Measurements from ENCODE around the gene PHC2. TPM values are rescaled to one million over a fixed set of nuclear protein-coding genes. Genes with fewer than 3 reads are reported as not detected.
A peak's percentile ranks its signal among the peaks of the same experiment; 100 is the strongest.

Gene PHC2
- total RNA-seq, 1 donor from 2014 or later: 155 TPM

GRCh38 chr1:33418811-33419210 lies 12.1 kb downstream of the PHC2 start:
- peaks cover 23% of the 10 kb centered on the region for H3K9me3 Mint-ChIP-seq
- TF ChIP-seq, protein P1, sequence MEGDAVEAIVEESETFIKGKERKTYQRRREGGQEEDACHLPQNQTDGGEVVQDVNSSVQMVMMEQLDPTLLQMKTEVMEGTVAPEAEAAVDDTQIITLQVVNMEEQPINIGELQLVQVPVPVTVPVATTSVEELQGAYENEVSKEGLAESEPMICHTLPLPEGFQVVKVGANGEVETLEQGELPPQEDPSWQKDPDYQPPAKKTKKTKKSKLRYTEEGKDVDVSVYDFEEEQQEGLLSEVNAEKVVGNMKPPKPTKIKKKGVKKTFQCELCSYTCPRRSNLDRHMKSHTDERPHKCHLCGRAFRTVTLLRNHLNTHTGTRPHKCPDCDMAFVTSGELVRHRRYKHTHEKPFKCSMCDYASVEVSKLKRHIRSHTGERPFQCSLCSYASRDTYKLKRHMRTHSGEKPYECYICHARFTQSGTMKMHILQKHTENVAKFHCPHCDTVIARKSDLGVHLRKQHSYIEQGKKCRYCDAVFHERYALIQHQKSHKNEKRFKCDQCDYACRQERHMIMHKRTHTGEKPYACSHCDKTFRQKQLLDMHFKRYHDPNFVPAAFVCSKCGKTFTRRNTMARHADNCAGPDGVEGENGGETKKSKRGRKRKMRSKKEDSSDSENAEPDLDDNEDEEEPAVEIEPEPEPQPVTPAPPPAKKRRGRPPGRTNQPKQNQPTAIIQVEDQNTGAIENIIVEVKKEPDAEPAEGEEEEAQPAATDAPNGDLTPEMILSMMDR (conservative IDR thresholded peaks at IDR 0.05): no peak
- H3K27me3 Mint-ChIP-seq (ENCODE audit: low read depth): no peaks in the 10 kb centered on the region
- H3K4me3 Mint-ChIP-seq: no peak overlapping the region
- no peak for DNase-seq (ENCODE audit: low read depth, low spot score)
- H3K27ac Mint-ChIP-seq (ENCODE audit: unreplicated experiment): no peak overlapping the region
- H3K36me3 Mint-ChIP-seq (ENCODE audit: low read depth): peaks cover 14% of the 10 kb centered on the region
- H3K4me1 Mint-ChIP-seq: peaks cover 17% of the 10 kb centered on the region

DNA sequence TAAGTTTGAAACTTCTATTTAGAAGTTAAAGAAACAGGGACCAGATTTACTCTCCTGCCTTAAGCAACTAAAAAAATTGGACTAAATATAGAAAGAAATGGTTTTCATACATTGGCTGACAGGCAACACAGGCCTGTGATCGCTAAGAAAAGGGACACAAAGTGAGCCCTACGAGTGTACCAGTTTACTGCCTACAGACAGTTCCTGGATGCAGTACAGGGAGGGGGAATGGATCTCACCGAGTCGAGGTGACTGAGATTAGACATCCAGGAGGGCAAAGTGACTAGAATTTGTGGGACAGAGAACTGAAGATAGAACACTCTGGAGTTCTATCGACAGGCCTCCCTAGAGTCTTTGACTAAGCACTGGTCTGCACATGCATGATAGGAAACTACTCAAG lies 16.0 kb downstream of the PHC2 start:
- no peak for DNase-seq (ENCODE audit: low read depth, low spot score)
- H3K9me3 Mint-ChIP-seq: peaks cover 14% of the 10 kb centered on the region
- no peak overlapping the region for H3K4me3 Mint-ChIP-seq
- H3K27me3 Mint-ChIP-seq (ENCODE audit: low read depth): no peaks in the 10 kb centered on the region
- TF ChIP-seq, protein P1 (conservative IDR thresholded peaks at IDR 0.05): no peak
- peaks cover 10% of the 10 kb centered on the region for H3K4me1 Mint-ChIP-seq
- H3K36me3 Mint-ChIP-seq (ENCODE audit: low read depth): peaks cover 11% of the 10 kb centered on the region
- no peak overlapping the region for H3K27ac Mint-ChIP-seq (ENCODE audit: unreplicated experiment)

- Mint-ChIP-seq H3K4me1 (peaks cover 15% of the 10 kb centered on the region), H3K9me3 (peaks cover 7% of the 10 kb centered on the region), H3K4me3 (peak overlapping the region; percentile 11), H3K36me3 (ENCODE audit: low read depth) (peaks cover 3% of the 10 kb centered on the region), H3K27me3 (ENCODE audit: low read depth) (no peaks in the 10 kb centered on the region), H3K27ac (ENCODE audit: unreplicated experiment) (peak overlapping the region; percentile 1)
- DNase-seq (ENCODE audit: low read depth, low spot score): peak; percentile 14
- TF ChIP-seq, protein P1 (conservative IDR thresholded peaks at IDR 0.05): no peak
Observed at GRCh38 chr1:33410091-33410701, 20.7 kb downstream of the PHC2 start.

- no peak overlapping the region for H3K4me3 Mint-ChIP-seq
- DNase-seq (ENCODE audit: low read depth, low spot score): no peak
- H3K36me3 Mint-ChIP-seq (ENCODE audit: low read depth): peaks cover 5% of the 10 kb centered on the region
- H3K4me1 Mint-ChIP-seq: peaks cover 15% of the 10 kb centered on the region
- H3K27ac Mint-ChIP-seq (ENCODE audit: unreplicated experiment): no peak overlapping the region
- TF ChIP-seq, protein P1 (conservative IDR thresholded peaks at IDR 0.05): no peak
- no peaks in the 10 kb centered on the region for H3K27me3 Mint-ChIP-seq (ENCODE audit: low read depth)
- peaks cover 4% of the 10 kb centered on the region for H3K9me3 Mint-ChIP-seq
Observed at GRCh38 chr1:33408093-33408436, 22.8 kb downstream of the PHC2 start.

GRCh38 chr1:33407352-33408092 lies 23.4 kb downstream of the PHC2 start:
- TF ChIP-seq, protein P1 (conservative IDR thresholded peaks at IDR 0.05): no peak
- Mint-ChIP-seq H3K36me3 (ENCODE audit: low read depth) (peaks cover 5% of the 10 kb centered on the region), H3K9me3 (peaks cover 4% of the 10 kb centered on the region), H3K4me3 (no peak overlapping the region), H3K27me3 (ENCODE audit: low read depth) (no peaks in the 10 kb centered on the region), H3K27ac (ENCODE audit: unreplicated experiment) (peak overlapping the region; percentile 62), H3K4me1 (peaks cover 15% of the 10 kb centered on the region)
- DNase-seq (ENCODE audit: low read depth, low spot score): no peak

Measured in neural crest cell (in vitro differentiated cells).